ENCODE measurements around the gene PRPF39.

GRCh38 chr14:45051180-45051579 is 32.7 kb upstream of the PRPF39 start:
- TF ChIP-seq CTCF (conservative IDR thresholded peaks at IDR 0.05; ENCODE audit: low read length): no peak
- no peak for TF ChIP-seq EZH2phosphoT487 (IDR thresholded peaks at IDR 0.05; ENCODE audit: borderline replicate concordance)

Data from Loucy (cell line).